ENCODE results near the gene NTM.

Gene NTM

DNA sequence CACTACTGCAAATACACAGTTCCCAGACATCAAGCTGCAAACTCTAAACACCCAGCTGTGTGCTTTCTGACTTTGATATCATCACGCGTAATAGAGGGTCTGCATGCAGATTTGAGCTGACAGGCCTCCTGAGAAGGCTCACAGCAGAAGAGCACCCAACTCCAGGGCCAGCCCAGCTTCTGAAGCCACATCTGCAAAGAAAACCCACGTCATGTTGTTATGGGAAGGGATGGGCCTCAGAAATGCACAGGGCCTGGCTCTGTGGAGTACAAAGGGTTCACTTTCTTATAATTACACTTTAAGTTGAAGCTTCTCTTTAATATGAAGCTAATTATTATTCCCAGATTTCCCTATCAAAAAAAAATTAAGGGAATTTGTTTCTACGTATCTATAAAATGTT lies 927.9 kb downstream of the NTM start:
- Histone ChIP-seq H3K9me3 (ENCODE audit: control insufficient read depth, insufficient read depth, low read depth, low read length) (no peaks in the 10 kb centered on the region), H3K4me3 (ENCODE audit: low read depth, low read length) (no peak overlapping the region), H3K27ac (ENCODE audit: extremely low read depth, low read depth, low read length) (no peak overlapping the region), H3K36me3 (ENCODE audit: control insufficient read depth in 2 of 2, insufficient read depth in 1 of 2, low read length in 2 of 2) (no peaks in the 10 kb centered on the region), H3K4me1 (ENCODE audit: control insufficient read depth, insufficient read depth, low read length) (no peaks in the 10 kb centered on the region)
- ChIA-PET POLR2A (no interaction called here), CTCF (interaction anchor here (0.7 to 5.5 kb wide), 2 partner anchors 13 to 1053 kb away, joined by 3 to 60 read pairs; no protein-coding TSS in a partner anchor)
- TF ChIP-seq ZNF292 (tag by site-specific recombination; IDR thresholded peaks at IDR 0.05; ENCODE audit: borderline replicate concordance, low read depth) = no peak
- no peak for TF ChIP-seq ZSCAN30 (tag by site-specific recombination; IDR thresholded peaks at IDR 0.05)
- no peak for TF ChIP-seq ZNF654 (tag by site-specific recombination; IDR thresholded peaks at IDR 0.05; ENCODE audit: low read depth)
- TF ChIP-seq, protein P1, sequence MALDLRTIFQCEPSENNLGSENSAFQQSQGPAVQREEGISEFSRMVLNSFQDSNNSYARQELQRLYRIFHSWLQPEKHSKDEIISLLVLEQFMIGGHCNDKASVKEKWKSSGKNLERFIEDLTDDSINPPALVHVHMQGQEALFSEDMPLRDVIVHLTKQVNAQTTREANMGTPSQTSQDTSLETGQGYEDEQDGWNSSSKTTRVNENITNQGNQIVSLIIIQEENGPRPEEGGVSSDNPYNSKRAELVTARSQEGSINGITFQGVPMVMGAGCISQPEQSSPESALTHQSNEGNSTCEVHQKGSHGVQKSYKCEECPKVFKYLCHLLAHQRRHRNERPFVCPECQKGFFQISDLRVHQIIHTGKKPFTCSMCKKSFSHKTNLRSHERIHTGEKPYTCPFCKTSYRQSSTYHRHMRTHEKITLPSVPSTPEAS (tag by site-specific recombination; IDR thresholded peaks at IDR 0.05) = no peak
- no peak for TF ChIP-seq ZNF311 (tag by site-specific recombination; IDR thresholded peaks at IDR 0.05; ENCODE audit: borderline replicate concordance)
- no peak for TF ChIP-seq ZNF280D (tag by site-specific recombination; IDR thresholded peaks at IDR 0.05)
- TF ChIP-seq FEZF1 (tag by site-specific recombination; IDR thresholded peaks at IDR 0.05) = no peak
- TF ChIP-seq ZBTB44 (tag by site-specific recombination; IDR thresholded peaks at IDR 0.05) = no peak
- TF ChIP-seq ZNF792 (tag by site-specific recombination; IDR thresholded peaks at IDR 0.05) = no peak
- no peak for TF ChIP-seq ZNF2 (tag by site-specific recombination; IDR thresholded peaks at IDR 0.05)
- no peak for TF ChIP-seq SETDB1 (IDR thresholded peaks at IDR 0.05; ENCODE audit: insufficient read length, low read length)
- no peak for TF ChIP-seq OSR2 (tag by site-specific recombination; IDR thresholded peaks at IDR 0.05)
- no peak for TF ChIP-seq ZNF350 (tag by site-specific recombination; IDR thresholded peaks at IDR 0.05)
- TF ChIP-seq, protein P2, sequence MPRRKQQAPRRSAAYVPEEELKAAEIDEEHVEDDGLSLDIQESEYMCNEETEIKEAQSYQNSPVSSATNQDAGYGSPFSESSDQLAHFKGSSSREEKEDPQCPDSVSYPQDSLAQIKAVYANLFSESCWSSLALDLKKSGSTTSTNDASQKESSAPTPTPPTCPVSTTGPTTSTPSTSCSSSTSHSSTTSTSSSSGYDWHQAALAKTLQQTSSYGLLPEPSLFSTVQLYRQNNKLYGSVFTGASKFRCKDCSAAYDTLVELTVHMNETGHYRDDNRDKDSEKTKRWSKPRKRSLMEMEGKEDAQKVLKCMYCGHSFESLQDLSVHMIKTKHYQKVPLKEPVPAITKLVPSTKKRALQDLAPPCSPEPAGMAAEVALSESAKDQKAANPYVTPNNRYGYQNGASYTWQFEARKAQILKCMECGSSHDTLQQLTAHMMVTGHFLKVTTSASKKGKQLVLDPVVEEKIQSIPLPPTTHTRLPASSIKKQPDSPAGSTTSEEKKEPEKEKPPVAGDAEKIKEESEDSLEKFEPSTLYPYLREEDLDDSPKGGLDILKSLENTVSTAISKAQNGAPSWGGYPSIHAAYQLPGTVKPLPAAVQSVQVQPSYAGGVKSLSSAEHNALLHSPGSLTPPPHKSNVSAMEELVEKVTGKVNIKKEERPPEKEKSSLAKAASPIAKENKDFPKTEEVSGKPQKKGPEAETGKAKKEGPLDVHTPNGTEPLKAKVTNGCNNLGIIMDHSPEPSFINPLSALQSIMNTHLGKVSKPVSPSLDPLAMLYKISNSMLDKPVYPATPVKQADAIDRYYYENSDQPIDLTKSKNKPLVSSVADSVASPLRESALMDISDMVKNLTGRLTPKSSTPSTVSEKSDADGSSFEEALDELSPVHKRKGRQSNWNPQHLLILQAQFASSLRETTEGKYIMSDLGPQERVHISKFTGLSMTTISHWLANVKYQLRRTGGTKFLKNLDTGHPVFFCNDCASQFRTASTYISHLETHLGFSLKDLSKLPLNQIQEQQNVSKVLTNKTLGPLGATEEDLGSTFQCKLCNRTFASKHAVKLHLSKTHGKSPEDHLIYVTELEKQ (tag by site-specific recombination; IDR thresholded peaks at IDR 0.05; ENCODE audit: borderline replicate concordance) = no peak
- no peak for TF ChIP-seq CTCF (tag by site-specific recombination; IDR thresholded peaks at IDR 0.05)
- no peak for TF ChIP-seq ZNF837 (tag by site-specific recombination; IDR thresholded peaks at IDR 0.05)
- no peak for TF ChIP-seq ZNF341 (tag by site-specific recombination; IDR thresholded peaks at IDR 0.05; ENCODE audit: low read depth)
- no peak for TF ChIP-seq ZNF707 (tag by site-specific recombination; IDR thresholded peaks at IDR 0.05)

Data from HEK293 (cell line).